GM18511 (cell line): Measurements from ENCODE around the gene ARHGAP45.

Experiments used
- ATAC-seq: cut with Tn5 transposase; IDR thresholded peaks from one replicate; pipeline ENCODE4 v1.9.1; 2021; ENCODE audit warnings: mild to moderate bottlenecking, moderate library complexity; ENCODE audit not compliant: unreplicated experiment

Gene ARHGAP45

DNA sequence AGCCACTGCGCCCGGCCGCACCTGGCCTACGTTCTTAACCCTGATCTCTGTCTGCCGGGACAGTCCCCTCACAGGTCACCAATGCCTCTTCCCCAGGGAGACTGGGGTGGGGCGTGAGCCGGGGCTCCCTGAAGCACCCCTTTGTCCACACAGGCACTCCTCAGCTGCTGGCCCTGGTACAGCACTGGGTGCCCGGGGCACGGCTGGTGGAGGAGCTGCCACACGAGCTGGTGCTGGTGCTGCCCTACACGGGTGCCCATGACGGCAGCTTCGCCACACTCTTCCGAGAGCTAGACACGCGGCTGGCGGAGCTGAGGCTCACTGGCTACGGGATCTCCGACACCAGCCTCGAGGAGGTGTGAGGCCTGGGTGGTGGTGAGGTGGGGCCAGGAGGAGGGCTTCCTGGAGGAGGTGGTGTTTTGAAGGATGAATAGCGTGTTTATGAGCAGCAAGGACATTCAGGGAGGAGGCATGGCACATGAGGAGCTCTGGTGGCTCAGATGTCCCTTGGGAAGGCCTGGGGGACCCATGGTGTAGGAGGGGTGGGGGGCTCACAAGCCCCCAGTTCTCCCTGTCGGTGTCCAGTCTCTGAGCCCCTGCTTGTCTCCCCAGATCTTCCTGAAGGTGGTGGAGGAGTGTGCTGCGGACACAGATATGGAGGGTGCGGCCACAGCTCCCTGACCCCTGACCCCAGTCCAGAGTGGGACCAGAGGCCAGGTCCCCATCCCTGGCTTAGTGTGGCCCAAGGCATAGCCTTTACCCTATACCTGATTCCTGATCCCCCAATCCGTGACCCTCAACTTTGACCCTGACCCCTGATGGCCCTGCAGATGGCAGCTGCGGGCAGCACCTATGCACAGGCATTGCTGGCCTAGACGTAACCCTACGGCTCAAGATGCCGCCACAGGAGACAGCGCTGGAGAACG is 13.5 kb upstream of the ARHGAP45 start:
- no peak for ATAC-seq

DNA sequence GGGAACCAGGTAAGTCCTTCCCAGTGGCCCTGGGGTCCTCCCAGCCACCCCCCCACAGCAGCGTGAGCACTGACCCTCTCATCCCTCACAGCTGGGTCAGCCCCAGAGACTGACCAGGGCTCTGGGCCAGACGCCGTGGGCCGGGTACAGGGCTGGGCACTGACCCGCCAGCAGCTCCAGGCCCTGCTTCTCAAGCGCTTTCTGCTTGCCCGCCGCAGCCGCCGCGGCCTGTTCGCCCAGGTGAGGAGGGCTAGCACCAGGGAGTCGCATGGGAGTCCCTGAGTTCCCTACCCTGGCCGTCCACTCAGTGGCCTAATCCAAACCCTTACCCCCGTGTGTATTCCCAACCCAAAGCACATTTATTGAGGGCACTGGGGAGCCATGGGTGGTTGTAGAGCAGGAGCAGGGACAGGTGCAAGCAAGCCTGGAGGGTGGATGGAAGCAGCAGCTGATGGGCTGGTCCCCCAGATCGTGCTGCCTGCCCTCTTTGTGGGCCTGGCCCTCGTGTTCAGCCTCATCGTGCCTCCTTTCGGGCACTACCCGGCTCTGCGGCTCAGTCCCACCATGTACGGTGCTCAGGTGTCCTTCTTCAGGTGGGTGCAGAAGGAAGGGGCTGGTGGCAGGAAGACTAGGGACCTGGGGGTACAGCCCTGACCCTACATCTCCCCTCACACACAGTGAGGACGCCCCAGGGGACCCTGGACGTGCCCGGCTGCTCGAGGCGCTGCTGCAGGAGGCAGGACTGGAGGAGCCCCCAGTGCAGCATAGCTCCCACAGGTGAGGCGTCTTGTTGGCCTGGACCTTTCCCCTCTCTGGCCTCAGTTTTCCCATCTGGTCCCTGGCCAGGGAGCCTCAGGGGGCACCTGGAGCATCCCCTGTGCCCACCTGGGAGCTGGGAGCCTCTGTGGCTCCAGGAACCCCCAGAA is 12.6 kb upstream of the ARHGAP45 start:
- ATAC-seq: no peak

DNA sequence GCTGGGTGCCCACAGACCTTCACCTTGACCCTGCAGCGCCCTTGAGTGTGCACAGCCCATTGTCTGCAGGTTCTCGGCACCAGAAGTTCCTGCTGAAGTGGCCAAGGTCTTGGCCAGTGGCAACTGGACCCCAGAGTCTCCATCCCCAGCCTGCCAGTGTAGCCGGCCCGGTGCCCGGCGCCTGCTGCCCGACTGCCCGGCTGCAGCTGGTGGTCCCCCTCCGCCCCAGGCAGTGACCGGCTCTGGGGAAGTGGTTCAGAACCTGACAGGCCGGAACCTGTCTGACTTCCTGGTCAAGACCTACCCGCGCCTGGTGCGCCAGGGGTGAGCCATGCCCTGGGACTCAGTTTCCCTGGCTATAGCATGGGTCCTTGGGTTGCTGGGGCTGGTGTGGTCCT is 11.9 kb upstream of the ARHGAP45 start:
- ATAC-seq: no peak

DNA sequence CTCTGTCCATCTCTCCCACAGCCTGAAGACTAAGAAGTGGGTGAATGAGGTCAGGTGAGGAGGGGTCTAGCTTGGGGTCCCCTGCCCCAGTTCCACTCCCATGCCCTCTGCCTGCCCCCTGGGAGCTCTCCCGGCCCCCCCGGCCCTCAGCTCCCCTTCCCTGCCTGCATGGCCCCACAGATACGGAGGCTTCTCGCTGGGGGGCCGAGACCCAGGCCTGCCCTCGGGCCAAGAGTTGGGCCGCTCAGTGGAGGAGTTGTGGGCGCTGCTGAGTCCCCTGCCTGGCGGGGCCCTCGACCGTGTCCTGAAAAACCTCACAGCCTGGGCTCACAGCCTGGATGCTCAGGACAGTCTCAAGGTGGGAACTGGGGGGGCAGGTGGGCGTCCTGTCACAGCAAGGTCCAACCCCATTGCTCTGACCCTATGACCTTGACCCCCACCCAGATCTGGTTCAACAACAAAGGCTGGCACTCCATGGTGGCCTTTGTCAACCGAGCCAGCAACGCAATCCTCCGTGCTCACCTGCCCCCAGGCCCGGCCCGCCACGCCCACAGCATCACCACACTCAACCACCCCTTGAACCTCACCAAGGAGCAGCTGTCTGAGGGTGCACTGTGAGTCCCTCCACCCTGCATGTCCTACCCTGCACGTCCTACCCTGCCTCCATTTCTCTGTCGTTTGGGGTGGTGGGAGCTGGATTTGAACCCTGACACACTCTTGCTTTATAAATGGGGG is 10.9 kb upstream of the ARHGAP45 start:
- no peak for ATAC-seq

DNA sequence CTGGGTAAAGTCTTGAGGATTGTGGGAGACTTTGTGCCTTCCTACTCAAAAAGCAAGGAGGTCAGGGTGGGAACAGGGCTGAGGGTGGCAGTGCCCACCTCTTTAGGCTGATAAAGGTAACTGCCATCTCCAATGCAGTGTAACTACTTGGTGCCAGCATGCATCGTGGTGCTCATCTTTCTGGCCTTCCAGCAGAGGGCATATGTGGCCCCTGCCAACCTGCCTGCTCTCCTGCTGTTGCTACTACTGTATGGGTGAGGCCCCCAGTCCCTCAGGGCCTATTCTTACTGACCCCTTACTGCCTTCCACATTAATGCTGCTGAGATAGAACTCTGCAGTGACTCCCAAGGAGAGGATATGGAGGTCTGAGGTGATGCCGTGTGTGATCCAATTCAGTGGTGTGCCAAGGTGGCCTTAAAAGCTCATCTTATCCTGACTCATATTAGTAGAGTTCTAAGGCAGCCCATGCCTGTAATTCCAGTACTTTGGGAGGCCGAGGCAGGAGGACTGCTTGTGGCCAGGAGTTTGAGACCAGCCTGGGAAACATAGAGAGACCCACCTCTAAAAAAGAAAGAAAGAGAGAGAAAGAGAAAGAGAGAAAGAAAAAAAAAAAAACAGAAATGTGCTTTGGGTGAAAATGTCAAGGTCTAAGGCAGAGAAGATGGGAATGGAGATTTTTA is 9.7 kb upstream of the ARHGAP45 start:
- no peak for ATAC-seq

DNA sequence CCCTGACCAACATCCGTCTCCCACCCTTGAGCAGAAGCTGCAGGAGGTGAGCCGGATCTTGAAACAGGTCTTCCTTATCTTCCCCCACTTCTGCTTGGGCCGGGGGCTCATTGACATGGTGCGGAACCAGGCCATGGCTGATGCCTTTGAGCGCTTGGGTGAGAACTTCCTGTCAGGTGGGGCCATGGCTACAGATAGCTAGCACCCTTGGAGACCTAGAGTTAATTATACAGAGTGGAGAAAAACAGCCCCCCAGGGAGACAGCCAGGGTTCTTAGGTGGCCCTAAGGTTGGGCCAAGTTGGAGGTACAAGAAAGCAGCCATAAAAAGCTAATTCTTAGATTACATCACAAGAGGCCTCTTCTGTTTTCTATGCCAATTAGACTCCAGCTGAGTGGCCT is 8.9 kb upstream of the ARHGAP45 start:
- ATAC-seq: no peak

DNA sequence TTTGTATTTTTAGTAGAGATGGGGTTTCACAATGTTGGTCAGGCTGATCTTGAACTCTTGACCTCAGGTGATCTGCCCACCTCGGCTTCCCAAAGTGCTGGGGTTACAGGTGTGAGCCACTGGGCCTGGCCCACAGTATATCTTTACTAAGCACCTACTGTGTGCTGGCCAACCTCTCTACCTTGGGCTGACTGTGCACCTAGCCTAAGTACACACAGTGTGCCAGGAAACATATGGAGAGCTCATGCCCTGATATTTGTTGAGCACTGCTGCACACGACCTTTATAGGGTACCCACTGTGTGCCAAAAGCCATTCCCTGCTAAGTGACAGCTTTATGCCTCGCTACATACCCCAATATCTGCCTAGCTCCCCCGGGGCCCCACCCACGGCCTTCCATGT is 6.3 kb upstream of the ARHGAP45 start:
- ATAC-seq: no peak

DNA sequence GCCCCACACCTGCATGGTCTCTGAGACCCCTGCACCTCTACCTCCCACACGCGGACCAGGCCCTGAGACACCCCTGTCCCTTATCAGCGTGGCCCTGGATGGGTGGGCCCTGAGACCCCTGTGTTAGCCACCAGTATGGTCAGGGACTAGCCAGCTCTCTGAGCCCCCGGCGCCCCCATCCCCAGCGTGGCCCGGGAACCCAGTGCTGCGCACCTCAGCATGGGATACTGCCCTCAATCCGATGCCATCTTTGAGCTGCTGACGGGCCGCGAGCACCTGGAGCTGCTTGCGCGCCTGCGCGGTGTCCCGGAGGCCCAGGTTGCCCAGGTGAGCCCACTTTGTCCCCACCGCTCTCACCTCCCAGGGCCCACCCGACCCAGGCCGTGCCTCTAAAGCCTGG is 5.0 kb upstream of the ARHGAP45 start:
- no peak for ATAC-seq

DNA sequence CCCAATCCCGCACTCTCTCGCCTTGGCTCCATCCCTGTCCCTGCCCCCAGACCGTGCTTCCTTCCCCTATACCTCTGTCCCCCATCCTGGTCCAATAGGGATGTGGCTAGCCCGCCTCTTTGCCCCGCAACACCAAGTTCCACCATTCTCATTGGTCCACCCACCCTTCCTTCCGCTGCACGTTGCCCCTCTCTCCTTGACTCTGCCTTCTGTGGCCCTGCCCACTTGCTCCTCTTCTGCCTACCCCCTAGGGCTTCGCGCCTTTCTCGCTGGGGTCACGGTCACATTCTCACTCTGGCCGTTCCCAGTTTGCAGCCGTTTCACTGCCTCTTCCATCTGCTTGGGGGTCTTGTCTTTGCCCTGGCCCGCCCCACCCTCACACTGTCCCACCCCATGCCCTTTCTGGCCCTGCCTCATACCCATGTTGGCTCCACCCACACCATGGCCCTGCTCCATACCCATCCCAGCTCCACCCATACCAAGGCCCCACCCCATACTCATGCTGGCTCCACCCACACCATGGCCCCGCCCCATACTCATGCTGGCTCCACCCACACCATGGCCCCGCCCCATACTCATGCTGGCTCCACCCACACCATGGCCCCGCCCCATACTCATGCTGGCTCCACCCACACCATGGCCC is 4.5 kb upstream of the ARHGAP45 start:
- ATAC-seq: no peak

DNA sequence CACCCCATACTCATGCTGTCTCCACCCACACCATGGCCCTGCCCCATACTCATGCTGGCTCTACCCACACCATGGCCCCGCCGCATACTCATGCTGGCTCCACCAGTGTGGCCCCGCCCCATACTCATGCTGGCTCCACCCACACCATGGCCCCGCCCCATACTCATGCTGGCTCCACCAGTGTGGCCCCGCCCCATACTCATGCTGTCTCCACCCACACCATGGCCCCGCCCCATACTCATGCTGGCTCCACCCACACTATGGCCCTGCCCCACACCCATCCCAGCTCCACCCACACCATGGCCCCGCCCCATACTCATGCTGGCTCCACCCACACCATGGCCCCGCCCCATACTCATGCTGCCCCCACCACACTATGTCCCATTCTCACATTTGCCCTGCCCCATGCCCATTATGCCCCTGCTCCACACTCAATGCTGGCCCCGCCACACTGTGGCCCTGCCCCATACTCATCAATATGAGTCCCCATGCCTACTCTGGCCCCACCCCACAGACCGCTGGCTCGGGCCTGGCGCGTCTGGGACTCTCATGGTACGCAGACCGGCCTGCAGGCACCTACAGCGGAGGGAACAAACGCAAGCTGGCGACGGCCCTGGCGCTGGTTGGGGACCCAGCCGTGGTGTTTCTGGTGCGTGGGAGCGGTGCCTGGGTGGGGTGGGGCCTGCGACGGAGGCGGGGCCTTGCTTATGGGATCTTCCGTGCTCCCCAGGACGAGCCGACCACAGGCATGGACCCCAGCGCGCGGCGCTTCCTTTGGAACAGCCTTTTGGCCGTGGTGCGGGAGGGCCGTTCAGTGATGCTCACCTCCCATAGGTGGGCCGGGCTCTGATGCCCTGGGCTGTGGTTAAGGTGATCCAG is 3.7 kb upstream of the ARHGAP45 start:
- ATAC-seq: no peak

DNA sequence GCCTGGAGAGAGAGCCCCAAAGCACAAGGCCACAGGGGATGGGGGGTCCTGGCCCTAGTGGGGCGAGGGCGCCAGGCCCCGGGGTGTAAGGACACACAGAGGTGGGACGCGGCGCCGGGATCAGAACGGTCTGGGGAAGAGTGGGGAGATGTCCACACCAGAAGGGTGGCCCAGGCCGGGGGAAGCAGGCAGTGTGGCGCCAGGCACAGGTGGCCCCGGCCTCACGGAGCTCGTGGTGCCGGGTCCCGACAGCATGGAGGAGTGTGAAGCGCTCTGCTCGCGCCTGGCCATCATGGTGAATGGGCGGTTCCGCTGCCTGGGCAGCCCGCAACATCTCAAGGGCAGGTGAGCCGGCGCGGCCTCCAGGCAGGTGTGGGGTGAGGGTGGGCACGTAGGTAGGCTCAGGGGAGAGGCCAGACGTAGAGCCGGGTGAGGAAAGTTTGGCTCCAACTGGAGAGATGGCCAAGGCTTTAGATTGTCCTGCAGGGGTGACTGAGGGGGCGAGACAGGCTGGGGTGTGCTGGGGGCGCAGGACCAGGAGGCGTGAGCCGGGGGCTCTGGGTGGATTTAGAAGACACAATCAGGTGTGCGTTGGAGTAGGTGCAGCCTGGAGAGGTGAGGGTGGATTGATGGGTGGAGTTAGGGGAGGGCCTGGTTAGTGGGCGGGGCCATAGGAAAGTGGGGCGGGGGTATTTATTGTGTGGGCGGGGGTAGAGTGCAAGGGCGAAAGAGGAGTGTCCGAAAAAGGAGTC is 2.9 kb upstream of the ARHGAP45 start:
- ATAC-seq: no peak

DNA sequence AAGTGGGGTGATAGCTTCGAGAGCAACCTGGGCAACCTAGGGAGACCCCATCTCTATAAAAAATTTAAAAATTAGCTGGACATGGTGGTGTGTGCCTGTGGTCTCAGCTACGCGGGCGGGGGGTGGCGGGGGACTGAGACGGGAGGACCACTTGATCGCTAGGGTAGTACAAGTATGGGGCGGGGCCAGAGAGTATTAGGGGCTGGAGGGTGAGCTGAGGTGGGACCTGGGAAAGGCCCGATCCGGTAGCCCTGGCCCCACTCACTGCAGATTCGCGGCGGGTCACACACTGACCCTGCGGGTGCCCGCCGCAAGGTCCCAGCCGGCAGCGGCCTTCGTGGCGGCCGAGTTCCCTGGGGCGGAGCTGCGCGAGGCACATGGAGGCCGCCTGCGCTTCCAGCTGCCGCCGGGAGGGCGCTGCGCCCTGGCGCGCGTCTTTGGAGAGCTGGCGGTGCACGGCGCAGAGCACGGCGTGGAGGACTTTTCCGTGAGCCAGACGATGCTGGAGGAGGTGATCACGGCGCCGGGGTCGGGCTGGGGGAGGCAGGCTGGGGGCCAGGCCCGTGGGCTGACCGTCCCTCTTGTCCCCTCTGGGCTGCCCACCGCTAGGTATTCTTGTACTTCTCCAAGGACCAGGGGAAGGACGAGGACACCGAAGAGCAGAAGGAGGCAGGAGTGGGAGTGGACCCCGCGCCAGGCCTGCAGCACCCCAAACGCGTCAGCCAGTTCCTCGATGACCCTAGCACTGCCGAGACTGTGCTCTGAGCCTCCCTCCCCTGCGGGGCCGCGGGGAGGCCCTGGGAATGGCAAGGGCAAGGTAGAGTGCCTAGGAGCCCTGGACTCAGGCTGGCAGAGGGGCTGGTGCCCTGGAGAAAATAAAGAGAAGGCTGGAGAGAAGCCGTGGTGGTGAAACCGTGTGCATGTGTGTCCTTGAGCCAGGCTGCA is 2.0 kb upstream of the ARHGAP45 start:
- no peak for ATAC-seq

DNA sequence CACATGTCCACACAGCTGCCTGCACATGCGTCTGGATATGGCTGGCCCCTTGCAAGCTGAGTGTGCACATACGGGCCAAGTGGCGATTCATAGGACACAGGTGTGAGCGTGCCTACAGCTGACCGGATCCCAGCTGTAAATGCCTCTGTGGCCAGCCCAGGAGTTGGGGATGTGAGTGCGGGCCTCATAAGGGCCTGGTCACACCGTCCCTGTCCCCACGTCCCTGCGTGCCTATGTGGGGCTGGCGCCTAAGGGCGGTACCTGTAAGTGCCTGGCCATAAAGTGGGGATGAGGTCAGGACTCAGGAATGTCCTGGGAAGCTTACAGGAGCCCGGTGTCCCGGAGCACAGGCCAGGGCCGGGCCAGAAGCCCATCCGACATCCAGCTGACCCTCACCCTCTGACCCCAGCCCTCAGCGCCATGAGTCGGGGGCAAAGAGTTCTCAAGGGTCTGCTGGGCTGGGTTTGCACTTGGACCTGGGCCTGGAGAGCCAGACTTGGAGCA is 1.3 kb upstream of the ARHGAP45 start:
- ATAC-seq: no peak

DNA sequence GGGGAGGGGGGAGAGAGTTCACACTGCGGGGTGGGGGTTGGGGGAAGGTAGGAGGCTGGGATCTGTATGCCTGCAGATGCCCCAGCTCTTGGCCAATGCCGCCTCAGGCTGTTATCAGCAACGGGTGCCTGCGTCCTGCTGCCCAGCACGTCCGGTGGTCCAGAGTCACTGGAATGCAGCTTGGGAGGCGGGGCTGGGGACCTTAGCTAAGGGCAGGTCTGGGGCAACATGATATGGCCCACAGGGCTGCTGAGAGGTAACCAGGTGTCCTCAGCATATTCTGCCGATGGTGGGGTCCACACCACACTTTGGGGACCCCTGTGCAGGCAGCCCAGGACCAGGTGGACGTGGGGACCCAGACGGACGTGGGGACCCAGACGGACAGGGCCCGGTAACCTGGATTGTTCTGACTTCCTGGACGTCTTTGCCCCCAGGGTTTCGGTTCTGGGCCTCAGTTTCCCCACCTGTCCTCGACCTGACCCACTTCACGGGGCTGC is 668 bp upstream of the ARHGAP45 start:
- ATAC-seq: no peak

DNA sequence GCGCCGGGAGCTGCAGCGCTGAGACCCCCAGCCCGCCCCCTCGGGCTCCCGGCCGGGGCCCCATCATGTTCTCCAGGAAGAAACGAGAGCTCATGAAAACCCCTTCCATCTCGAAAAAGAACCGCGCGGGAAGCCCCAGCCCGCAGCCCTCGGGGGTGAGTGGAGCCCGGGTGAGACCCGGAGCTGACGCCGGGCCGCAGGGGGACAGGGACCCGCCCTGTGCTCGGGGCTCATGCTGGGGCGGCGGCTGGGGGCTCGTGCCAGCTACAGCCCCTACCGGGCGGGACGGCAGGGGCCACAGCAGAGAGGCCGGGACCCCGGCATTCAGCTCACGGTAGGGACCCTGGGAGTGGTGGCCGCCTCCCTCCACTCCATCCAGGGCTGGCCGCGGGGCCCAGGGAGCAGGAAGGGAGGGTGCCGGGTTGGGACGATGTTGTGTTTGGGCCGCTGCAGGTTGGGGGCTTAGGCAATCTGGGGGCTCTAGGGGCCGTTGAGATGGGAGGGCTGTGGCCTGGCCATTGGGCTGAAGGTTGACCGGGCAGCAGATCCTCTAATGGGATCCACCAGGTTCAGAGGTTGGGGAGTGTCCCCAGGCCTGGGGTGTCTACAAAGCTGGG is 482 bp downstream of the ARHGAP45 start:
- ATAC-seq: no peak
